Mesenchymal stem cell (in vitro differentiated cells and primary cell): ENCODE results near the gene RHOF.

Source experiments
- DNase-seq: peaks from one replicate; pipeline ENCODE4 v3.0.0-alpha.2; 2013
- H2AFZ ChIP-seq: one replicate; pipeline ENCODE4 v1.6.1; 2013; ENCODE audit warnings: low read depth, mild to moderate bottlenecking, control low read depth, inconsistent platforms, low read length, moderate library complexity
- H2AK5ac ChIP-seq: 2 replicates; pipeline ENCODE4 v1.6.1; 2013; ENCODE audit warnings: low read length, moderate library complexity, mild to moderate bottlenecking, inconsistent platforms; ENCODE audit not compliant: severe bottlenecking
- H2BK120ac ChIP-seq: one replicate; pipeline ENCODE4 v1.6.1; 2013; ENCODE audit warnings: low read depth, mild to moderate bottlenecking, inconsistent platforms, low read length, moderate library complexity
- H2BK12ac ChIP-seq, 2 experiments: one replicate each; pipeline ENCODE4 v1.6.1; 2013; ENCODE audit warnings: inconsistent platforms in 2 of 2, low read length in 2 of 2, mild to moderate bottlenecking in 2 of 2, moderate library complexity in 2 of 2, control low read depth in 1 of 2
- H2BK15ac ChIP-seq: one replicate; pipeline ENCODE4 v1.6.1; 2013; ENCODE audit warnings: mild to moderate bottlenecking, low read depth, inconsistent platforms; ENCODE audit not compliant: poor library complexity, severe bottlenecking
- H2BK5ac ChIP-seq: 2 replicates; pipeline ENCODE4 v1.6.1; 2013; ENCODE audit warnings: low read depth, mild to moderate bottlenecking, low read length, control low read depth, inconsistent platforms; ENCODE audit not compliant: poor library complexity, severe bottlenecking
- H3K14ac ChIP-seq, 2 experiments: one replicate each; pipeline ENCODE4 v1.6.1; 2013; ENCODE audit warnings: inconsistent platforms in 2 of 2, low read length in 2 of 2, control low read depth in 1 of 2, mild to moderate bottlenecking in 1 of 2, moderate library complexity in 1 of 2
- H3K18ac ChIP-seq, 2 experiments: one replicate each; pipeline ENCODE4 v1.6.1; 2013; ENCODE audit warnings: inconsistent platforms in 2 of 2, low read length in 2 of 2, control low read depth in 1 of 2, low read depth in 1 of 2, mild to moderate bottlenecking in 1 of 2
- H3K23ac ChIP-seq, 2 experiments: one replicate each; pipeline ENCODE4 v1.6.1; 2013; ENCODE audit warnings: inconsistent platforms in 2 of 2, low read length in 2 of 2, mild to moderate bottlenecking in 2 of 2, moderate library complexity in 2 of 2, control low read depth in 1 of 2
- H3K27ac ChIP-seq: 2 replicates; pipeline ENCODE4 v1.5.1; 2013; ENCODE audit warnings: mild to moderate bottlenecking, moderate library complexity, low read length, control low read depth, inconsistent platforms; ENCODE audit not compliant: poor library complexity, severe bottlenecking
- H3K27me3 ChIP-seq, 2 experiments: 2 replicates each; pipeline versions ENCODE4 v1.6.1 to v1.7.0; 2013; ENCODE audit warnings: low read length in 2 of 2, mild to moderate bottlenecking in 2 of 2, moderate library complexity in 2 of 2, control low read depth in 1 of 2, inconsistent platforms in 1 of 2; ENCODE audit not compliant: control insufficient read depth in 1 of 2, insufficient read depth in 1 of 2
- H3K36me3 ChIP-seq, 2 experiments: 2 replicates each; pipeline versions ENCODE4 v1.6.1 to v1.7.0; 2013; ENCODE audit warnings: low read length in 2 of 2, control low read depth in 1 of 2, inconsistent platforms in 1 of 2, low read depth in 1 of 2, mild to moderate bottlenecking in 1 of 2; ENCODE audit not compliant: insufficient read depth in 2 of 2, control insufficient read depth in 1 of 2
- H3K4ac ChIP-seq, 2 experiments: one replicate each; pipeline ENCODE4 v1.6.1; 2013; ENCODE audit warnings: inconsistent platforms in 2 of 2, low read length in 2 of 2, mild to moderate bottlenecking in 2 of 2, moderate library complexity in 2 of 2, control low read depth in 1 of 2, low read depth in 1 of 2
- H3K4me1 ChIP-seq: 2 replicates; pipeline ENCODE4 v1.6.1; 2013; ENCODE audit warnings: low read depth, low read length, control low read depth; ENCODE audit not compliant: control insufficient read depth, insufficient read depth
- H3K4me2 ChIP-seq: 2 replicates; pipeline ENCODE4 v1.6.1; 2013; ENCODE audit warnings: low read length, mild to moderate bottlenecking, inconsistent platforms; ENCODE audit not compliant: poor library complexity, severe bottlenecking
- H3K4me3 ChIP-seq, 2 experiments: 2 replicates each; pipeline versions ENCODE4 v1.5.1 to v1.7.0; 2013; ENCODE audit warnings: low read length in 2 of 2, mild to moderate bottlenecking in 2 of 2, control low read depth in 1 of 2, low read depth in 1 of 2; ENCODE audit not compliant: insufficient read depth in 1 of 2
- H3K79me1 ChIP-seq: replicated peaks from 2 replicates; pipeline ENCODE4 v1.6.1; 2013; ENCODE audit warnings: mild to moderate bottlenecking, control low read depth, low read length, inconsistent platforms; ENCODE audit not compliant: poor library complexity, severe bottlenecking
- H3K9ac ChIP-seq: 2 replicates; pipeline ENCODE4 v1.7.0; 2013; ENCODE audit warnings: mild to moderate bottlenecking, low read length, moderate library complexity
- H3K9me3 ChIP-seq: 2 replicates; pipeline ENCODE4 v1.7.0; 2013; ENCODE audit warnings: mild to moderate bottlenecking, low read length; ENCODE audit not compliant: control insufficient read depth
- H4K8ac ChIP-seq: one replicate; pipeline ENCODE4 v1.6.1; 2013; ENCODE audit warnings: inconsistent platforms, mild to moderate bottlenecking, low read length, moderate library complexity
- H4K91ac ChIP-seq: one replicate; pipeline ENCODE4 v1.6.1; 2013; ENCODE audit warnings: mild to moderate bottlenecking, low read length, inconsistent platforms
- WGBS: methylation state at CpG from one replicate; pipeline ENCODE4 v1.1.7; 2013; ENCODE audit warnings: mixed read lengths; 5-methylcytosine and 5-hydroxymethylcytosine counted together

RHOF gene

GRCh38 chr12:121838126-121838525, 44.6 kb upstream of the RHOF start:
- H3K9me3 ChIP-seq = no peaks in the 10 kb centered on the region
- H3K23ac ChIP-seq = no peak overlapping the region
- no peak for DNase-seq
- 100% methylated on average over 5 of the region's 5 CpGs for WGBS
- no peak overlapping the region for H2AFZ ChIP-seq
- no peak overlapping the region for H2BK12ac ChIP-seq
- no peaks in the 10 kb centered on the region for H3K79me1 ChIP-seq
- no peak overlapping the region for H4K91ac ChIP-seq
- H3K4ac ChIP-seq = no peak overlapping the region
- no peaks in the 10 kb centered on the region for H3K27me3 ChIP-seq
- peaks cover 2% of the 10 kb centered on the region for H3K4me1 ChIP-seq
- no peak overlapping the region for H3K9ac ChIP-seq
- no peaks in the 10 kb centered on the region for H3K36me3 ChIP-seq
- no peak overlapping the region for H3K4me2 ChIP-seq
- H2BK15ac ChIP-seq = no peak overlapping the region
- no peak overlapping the region for H2BK5ac ChIP-seq
- no peak overlapping the region for H3K27ac ChIP-seq
- no peak overlapping the region for H3K14ac ChIP-seq
- no peak overlapping the region for H4K8ac ChIP-seq
- no peak overlapping the region for H2AK5ac ChIP-seq
- no peak overlapping the region for H2BK120ac ChIP-seq
- no peak overlapping the region for H3K18ac ChIP-seq
- H3K4me3 ChIP-seq = no peak overlapping the region

DNA sequence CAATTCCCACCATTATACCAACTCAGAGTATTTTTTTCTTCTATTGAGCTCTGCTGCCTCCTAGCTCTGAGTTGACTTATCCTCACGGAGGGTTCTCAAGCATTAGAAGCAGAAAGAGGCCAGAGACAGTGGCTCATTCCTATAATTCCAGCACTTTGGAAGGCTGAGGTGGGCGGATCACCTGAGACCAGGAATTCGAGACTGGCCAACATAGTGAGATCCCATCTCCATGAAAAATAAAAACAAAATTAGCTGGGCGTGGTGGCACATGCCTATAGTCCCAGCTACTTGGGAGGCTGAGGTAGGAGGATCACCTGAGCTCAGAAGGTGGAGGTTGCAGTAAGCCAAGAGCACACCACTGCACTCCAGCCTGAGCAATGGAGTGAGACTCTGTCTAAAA, 44.2 kb upstream of the RHOF start:
- Histone ChIP-seq H3K79me1 (no peaks in the 10 kb centered on the region), H3K9me3 (no peaks in the 10 kb centered on the region), H3K4me3 (no peak overlapping the region), H4K8ac (no peak overlapping the region), H2BK12ac (no peak overlapping the region), H3K4ac (no peak overlapping the region), H3K4me1 (peaks cover 2% of the 10 kb centered on the region), H3K36me3 (no peaks in the 10 kb centered on the region), H2BK5ac (no peak overlapping the region), H4K91ac (no peak overlapping the region), H3K14ac (no peak overlapping the region), H2BK15ac (no peak overlapping the region), H2AFZ (no peak overlapping the region), H2BK120ac (no peak overlapping the region), H3K18ac (no peak overlapping the region), H3K4me2 (no peak overlapping the region), H3K23ac (no peak overlapping the region), H2AK5ac (no peak overlapping the region), H3K9ac (no peak overlapping the region), H3K27ac (no peak overlapping the region), H3K27me3 (no peaks in the 10 kb centered on the region)
- 81% methylated on average over 4 of the region's 4 CpGs for WGBS
- no peak for DNase-seq

- Histone ChIP-seq H3K9me3 (no peaks in the 10 kb centered on the region), H2BK120ac (no peak overlapping the region), H2BK5ac (no peak overlapping the region), H3K4me3 (no peak overlapping the region), H3K79me1 (peaks cover 33% of the 10 kb centered on the region), H4K8ac (no peak overlapping the region), H3K23ac (no peak overlapping the region), H4K91ac (no peak overlapping the region), H2BK12ac (no peak overlapping the region), H2AK5ac (no peak overlapping the region), H3K36me3 (peaks cover 50 to 55% of the 10 kb centered on the region in 2 experiments), H2BK15ac (no peak overlapping the region), H3K18ac (no peak overlapping the region), H2AFZ (no peak overlapping the region), H3K9ac (no peak overlapping the region), H3K14ac (no peak overlapping the region), H3K4me2 (no peak overlapping the region), H3K27me3 (no peaks in the 10 kb centered on the region), H3K4me1 (no peaks in the 10 kb centered on the region), H3K27ac (no peak overlapping the region), H3K4ac (no peak overlapping the region)
- 98% methylated on average over 18 of the region's 19 CpGs for WGBS
- DNase-seq = no peak
These were observed 38.2 kb upstream of the RHOF start for GRCh38 chr12:121831571-121832245.

DNA sequence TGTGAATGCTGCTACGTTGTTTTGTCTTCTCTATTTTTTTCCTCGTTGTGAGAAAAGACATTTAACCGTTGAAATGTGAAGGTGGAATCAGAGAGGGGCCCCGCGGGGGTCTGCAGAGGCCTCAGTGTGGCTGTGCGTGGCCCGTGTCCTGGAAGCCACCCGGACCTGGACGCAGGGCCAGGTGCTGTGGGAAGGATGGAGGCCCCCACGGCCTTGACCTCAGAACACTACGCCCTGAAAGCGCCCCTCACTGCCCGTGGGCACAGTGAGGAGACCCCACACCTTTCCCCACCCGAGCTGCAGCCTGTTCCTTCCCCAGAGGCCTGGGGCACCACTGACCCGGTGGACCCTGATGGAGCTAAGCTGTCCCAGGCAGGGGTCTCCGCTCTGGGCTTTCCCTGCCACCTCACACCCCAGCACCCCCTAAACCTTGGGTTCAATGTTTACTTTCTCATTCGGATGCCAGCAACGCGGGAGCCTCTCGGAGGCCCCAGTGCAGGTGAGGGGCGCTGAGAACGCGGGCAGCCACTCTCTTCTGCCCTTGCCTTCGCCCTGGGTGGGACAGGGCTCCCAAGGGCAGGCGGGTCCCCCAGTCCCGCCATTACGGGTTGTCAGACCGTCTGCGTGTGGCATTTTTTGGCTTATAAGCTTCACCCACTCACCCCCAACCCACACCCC, 37.2 kb upstream of the RHOF start:
- Histone ChIP-seq H3K79me1 (peaks cover 37% of the 10 kb centered on the region), H3K4me1 (no peaks in the 10 kb centered on the region), H2AFZ (no peak overlapping the region), H3K4me3 (no peak overlapping the region), H3K18ac (no peak overlapping the region), H3K23ac (no peak overlapping the region), H3K9me3 (no peaks in the 10 kb centered on the region), H2BK120ac (no peak overlapping the region), H2BK15ac (no peak overlapping the region), H3K36me3 (peaks cover 57 to 62% of the 10 kb centered on the region in 2 experiments), H3K14ac (no peak overlapping the region), H3K27me3 (no peaks in the 10 kb centered on the region), H3K4ac (no peak overlapping the region), H3K9ac (no peak overlapping the region), H2BK12ac (no peak overlapping the region), H4K91ac (no peak overlapping the region), H2BK5ac (no peak overlapping the region), H2AK5ac (no peak overlapping the region), H4K8ac (no peak overlapping the region), H3K4me2 (no peak overlapping the region), H3K27ac (no peak overlapping the region)
- 98% methylated on average over 29 of the region's 29 CpGs for WGBS
- no peak for DNase-seq
